ENCODE data around the gene RASA3.
A peak's percentile ranks its signal among the peaks of the same experiment; 100 is the strongest.

RASA3 gene

GRCh38 chr13:113942591-113943103, 189.8 kb downstream of the RASA3 start:
- DNase-seq: no peak

DNA sequence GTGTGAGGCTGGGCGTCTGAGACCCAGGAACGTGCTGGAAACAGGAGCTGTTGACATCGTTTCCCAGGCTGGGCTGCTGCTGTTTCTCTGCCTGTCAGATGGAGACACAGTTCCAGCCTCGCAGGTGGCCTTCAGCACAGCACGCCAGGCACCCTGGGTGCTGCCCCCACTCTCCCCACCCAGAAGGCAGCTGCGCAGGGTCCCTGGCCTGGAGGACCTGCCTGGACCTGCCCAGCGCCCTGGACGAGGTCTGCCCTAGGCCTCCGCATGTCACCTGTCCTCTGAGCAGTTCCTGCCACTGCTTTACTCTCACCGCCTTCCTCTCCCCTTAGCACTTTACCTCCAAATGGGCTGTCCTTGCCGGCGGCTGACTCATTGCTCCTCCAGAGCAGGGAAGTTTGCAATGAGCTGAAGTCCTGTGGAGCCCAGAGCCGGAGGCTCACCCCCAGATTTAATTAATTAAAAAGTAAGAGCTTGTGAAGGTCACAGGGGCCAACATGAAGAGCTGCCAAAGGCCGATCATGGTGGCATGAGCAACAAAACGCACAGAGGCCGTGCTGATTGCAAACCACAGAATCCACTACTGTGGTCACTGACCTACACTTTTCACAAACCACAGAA, 190.7 kb downstream of the RASA3 start:
- no peak for DNase-seq

DNA sequence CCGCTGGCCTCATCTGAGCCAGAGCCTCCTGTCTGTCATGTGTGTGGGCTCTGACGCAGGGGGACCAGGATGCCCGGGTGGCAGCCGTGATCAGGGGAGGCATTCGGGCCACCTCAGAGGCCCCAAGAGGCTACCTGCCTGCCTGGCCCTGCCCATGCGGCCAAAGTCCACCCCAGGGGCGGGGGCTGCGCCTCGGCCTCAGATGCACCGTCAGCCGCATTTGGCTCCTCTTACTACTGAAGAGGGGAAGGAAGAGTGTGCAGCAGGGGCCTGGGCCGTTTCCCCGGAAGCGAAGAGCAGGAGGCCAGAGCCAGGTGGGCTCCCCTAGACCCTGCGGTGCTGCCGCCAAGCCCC, 192.5 kb downstream of the RASA3 start:
- no peak for DNase-seq

DNA sequence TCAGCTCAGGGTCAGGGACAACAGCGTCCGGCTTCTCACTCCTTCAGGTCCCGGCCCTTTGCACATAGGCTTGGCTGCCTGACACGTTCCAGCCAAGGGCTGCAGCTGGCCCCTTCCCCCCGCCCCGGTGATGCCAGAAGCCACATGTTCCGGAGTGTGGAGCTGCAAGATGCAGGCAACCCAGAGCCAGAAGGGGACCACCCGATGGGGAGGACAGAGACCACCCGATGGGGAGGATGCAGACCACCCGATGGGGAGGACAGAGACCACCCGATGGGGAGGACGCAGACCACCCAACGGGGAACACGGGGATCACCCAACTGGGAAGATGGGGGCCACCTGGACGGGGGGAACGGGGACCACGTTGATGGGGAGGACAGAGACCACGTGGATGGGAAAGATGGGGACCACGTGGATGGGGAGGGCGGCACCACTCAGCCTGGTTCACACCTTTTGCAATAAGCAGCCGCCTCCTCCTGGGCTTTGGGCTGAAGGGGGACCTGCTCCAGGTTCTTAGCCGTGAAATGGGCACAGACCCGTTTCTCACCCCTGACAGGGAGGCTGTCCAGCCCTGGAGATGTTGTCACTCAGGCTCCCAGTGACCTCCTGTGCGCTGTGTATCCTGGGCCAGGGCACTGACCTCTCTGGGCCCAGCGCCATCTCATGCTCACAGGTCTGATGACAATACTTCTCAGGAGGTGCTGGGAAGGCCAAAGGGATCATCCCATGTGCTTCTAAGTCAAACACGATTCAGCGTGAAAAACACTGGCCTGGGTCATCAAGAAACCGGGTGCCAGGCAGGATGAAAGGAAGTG, 193.1 kb downstream of the RASA3 start:
- no peak for DNase-seq

DNA sequence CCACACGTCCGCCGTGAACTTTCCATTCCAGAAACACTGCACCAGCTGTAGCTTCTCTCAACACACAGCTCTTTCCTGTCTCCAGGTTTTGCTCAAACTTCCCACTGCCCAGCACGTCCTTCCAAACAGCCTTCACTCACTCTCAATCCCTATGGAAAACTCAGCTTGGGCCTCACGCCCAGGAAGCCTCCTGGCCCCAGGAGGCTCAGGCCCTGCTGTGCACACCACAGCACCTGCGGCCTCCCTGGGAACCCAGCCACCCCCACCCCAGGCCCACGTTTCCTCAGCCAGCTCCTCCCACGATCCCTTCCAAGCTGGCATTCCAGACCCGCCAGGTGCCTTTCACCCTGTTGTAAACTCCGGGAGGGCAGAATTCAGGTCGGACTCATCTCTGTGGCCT, 193.7 kb downstream of the RASA3 start:
- no peak for DNase-seq

DNA sequence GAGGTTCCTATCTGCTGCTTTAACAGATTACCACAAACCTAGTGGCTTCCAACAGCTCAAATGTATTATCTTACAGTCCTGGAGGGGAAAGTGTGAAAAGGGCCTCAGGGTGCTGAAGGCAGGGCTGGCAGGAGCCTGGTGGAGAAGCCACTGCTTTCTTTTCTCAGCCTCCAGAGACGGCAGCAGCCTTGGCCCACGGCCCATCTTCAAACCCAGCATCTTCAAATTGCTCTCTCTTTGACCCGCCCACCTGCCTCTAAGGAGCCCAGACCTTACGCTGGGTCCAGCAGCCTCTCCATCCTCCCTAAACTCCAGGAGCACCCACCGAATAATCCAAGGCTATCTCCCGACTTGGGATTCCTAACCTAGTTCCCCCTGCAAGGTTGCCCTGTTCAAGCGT, 194.2 kb downstream of the RASA3 start:
- DNase-seq: no peak

DNA sequence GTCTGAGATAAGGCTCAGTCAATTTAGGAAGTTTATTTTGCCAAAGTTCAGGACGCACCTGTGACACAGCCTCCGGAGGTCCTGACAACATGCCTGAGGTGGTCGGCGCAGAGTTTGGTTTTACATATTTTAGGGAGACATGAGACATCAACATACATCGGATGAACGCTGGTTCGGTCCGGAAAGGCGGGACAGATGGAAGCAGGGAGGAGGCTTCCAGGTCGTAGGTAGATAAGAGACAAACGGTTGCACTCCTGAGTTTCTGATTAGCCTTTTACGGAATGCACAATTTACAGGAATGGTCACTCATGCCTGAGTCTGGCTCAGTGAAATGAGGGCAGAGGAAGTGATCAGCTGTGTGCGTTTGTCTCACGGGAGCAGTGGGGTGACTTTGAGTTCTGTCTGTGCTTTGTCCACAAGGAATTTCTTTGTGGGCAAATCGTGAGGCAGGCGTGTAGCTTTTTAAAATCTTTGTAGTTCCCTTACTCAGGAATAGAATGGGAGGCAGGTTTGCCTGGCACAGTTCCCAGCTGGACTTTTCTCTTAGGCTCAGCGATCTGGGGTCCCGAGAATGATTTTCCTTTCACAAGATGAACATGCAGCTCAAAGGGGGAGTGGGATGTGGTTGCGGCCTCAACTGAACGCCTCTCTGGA, 194.8 kb downstream of the RASA3 start:
- no peak for DNase-seq

DNA sequence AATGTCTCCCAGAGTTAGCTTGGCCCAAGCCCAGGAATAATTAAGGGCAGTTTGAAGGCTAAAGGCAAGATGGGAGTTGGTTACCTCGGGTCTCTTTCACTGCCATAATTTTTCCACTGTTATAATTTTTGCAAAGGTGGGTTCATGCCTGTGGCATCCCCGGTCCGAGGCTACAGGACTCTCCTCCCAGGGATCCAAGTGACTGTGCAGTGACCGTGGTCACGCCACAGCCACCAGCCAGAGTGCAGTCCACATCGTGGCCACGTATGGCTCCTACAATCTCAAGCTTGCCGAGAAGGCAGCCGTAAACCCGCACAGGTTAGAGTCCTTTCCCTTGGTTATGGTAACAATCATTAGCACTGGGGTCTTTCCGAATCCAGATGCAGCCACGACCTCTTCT, 195.3 kb downstream of the RASA3 start:
- no peak for DNase-seq

GRCh38 chr13:113936166-113936965, 196.1 kb downstream of the RASA3 start:
- DNase-seq: no peak

- no peak for DNase-seq
Measured at GRCh38 chr13:113935001-113935844, 197.2 kb downstream of the RASA3 start.

DNA sequence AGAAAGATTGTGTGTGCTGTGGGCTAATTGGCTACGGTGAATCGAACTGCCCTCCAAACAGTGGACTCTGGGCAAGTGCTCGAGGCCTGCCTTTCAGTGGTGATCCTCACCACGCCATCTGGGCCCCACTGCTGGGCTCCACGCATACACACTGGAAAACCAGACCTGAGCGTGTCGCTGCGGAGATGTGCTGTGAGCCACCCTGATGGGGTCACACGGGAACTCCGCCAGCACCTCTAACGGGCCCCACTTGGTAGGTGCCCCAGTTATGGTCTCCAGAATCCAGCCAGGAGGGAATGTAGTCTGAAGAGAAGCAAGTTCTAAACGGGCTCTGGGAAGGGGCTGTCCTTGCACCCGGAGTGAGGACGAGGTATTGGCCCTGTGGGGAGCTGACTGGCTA, 197.8 kb downstream of the RASA3 start:
- no peak for DNase-seq

DNA sequence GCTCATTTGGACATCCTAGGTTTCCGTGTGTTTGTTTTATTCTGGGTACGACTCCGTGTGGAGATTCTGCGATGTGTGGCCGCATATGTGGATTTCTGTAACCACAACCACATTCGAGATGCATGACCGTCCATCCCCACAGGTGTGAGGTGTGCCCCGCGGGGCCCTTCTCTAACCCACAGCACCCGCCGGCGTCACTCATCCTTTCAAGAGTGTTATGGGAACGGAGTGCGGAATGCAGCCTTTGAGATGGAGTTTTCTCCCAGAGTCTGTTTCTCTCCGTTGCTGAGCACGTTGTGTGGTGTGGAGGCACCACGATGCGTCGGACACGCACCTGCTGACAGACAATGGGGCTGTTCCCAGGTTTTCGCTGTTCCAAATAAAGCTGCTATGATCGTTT, 198.5 kb downstream of the RASA3 start:
- no peak for DNase-seq

DNA sequence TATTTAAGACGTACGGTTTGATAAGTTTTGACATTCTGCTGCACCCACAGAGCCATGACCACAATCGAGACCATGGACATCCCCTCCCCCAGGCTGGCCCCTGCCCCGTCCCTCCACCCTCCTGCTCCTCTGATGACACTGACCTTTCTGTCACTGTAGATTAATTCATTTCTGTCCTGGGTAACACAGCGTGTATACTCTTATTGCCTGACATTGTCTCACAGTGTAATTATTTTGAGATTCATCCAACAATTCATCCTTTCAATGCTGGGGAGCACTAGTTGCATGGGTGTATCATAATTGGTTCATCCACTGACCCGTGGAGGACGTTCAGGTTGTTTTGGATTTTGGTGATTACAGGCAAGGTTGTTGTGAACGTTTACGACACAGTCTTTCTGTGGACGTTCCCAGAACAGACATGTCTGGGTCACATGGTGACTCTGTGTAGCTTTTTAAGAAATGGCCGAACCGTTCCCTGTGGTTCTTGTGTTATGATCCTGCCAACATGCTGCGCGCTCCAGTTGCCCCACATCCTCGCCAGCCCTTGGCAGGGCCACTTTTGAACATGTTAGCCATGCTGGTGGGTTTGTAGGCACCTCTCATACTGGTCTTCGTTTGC, 200.5 kb downstream of the RASA3 start:
- DNase-seq: no peak

GRCh38 chr13:113930671-113931637, 201.5 kb downstream of the RASA3 start:
- peak; percentile 38 for DNase-seq

DNA sequence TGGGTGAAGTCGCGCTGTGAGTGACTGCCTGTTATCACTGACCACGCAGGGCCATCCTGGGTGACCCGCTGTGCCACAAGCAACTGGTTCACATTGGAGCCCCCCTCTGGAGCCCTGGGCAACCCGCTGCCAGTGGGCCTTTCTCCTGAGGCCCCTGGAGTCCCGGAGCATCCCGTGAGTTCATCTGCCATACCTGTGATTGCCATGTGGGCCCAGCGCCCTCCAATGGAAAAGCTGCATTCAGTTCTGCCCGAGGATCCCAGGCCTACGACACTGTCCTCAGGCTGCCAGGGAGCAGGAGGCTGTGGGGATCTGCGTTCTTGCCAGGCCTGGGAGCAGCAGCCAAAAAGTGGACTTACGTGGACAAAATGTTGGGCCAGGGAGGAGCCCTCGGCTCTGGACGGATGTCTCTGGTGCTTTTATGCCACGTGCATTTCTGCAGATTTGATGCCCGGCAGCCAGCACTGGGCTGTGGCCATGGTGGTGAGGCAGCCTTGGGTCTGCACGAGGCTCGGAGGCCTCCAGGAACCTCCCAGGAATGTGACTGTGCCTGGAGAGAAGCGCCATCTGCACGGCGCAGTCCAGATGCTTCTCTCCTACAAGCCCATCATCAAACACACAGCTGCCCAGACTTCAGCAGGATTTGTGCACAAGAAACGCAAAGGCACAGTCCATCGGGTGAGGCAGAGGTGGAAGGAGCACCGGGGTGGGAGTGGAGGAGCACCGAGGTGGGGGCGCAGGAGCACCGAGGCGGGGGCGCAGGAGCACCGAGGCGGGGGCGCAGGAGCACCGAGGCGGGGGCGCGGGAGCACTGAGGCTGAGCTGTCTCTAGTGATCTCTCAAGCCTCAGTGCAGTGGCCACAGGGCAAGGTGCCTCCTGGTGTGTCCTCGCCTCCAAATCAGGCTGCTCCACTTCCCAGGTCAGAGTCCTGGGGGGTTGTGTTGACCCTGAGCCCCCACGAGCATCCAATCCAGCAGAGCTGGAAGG, 202.5 kb downstream of the RASA3 start:
- DNase-seq: no peak

DNA sequence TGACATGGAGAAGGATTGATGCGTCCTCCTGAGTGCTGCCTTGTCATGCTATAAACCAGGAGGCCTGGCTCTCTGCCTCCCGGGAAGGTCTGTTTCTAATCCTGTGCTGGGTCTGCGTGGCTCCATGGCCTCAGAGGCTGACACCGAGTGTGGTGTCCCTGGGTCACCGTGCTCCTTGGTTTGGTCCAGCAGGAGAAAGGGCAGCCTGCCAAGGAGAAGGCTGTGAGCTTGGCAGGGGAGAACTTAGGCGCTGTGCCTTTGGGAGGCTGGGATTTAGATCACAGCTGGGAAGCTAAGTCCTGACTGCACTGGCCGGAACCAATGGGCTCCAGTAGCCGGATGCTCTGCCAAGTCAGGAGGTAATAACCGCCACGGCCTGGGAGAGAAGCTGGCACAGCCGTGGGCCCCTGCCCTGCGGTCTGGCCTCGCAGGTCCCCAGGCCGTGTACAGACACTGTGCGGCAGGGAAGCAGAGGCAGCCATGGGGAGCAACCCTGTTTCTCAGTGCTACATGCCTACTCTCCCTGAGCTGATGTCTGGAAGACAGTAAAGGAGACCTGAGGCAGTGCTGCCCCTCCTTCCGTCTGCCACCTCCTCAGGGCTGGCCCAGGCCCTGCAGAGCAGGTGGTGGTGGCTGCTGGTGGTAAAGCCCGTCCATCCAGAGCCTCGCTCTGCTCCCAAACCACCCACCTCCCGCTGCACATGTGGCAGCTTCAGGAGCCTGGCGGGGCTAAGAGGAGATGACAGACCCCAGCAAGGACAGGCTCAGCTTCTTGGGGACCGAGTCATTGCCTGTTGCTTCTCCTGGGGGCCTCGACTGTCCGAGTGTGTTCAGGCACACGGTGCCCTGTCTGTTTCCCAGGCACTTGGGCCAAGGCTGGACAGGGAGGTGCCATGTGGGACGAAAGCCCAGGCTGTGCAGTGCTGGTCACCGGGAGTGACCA, 203.5 kb downstream of the RASA3 start:
- DNase-seq: no peak

All from effector CD4-positive, alpha-beta T cell (primary cell).